HG03045 (cell line): Measurements from ENCODE around the gene OR5H14.
"Not testable (repeated sequence)": the region's sequence is repeated elsewhere in the genome, so short reads cannot be mapped to it uniquely, and the experiment has no call there.

Source experiments
- ATAC-seq: cut with Tn5 transposase; IDR thresholded peaks from one replicate; pipeline ENCODE4 v1.9.1; 2021; ENCODE audit warnings: mild to moderate bottlenecking, moderate library complexity; ENCODE audit not compliant: unreplicated experiment

OR5H14 gene

GRCh38 chr3:98147179-98147578 lies at the start of gene OR5H14:
Gene OR5H14, plus strand, starts transcription at chr3:98147479. Its CDS starts 1,907 bp downstream, at chr3:98149386.
- no peak for ATAC-seq

GRCh38 chr3:98099848-98100247 lies 47.4 kb upstream of the OR5H14 start:
- ATAC-seq, result no peak

- no peak for ATAC-seq
Measured at GRCh38 chr3:98108162-98108561, 39.1 kb upstream of the OR5H14 start.

DNA sequence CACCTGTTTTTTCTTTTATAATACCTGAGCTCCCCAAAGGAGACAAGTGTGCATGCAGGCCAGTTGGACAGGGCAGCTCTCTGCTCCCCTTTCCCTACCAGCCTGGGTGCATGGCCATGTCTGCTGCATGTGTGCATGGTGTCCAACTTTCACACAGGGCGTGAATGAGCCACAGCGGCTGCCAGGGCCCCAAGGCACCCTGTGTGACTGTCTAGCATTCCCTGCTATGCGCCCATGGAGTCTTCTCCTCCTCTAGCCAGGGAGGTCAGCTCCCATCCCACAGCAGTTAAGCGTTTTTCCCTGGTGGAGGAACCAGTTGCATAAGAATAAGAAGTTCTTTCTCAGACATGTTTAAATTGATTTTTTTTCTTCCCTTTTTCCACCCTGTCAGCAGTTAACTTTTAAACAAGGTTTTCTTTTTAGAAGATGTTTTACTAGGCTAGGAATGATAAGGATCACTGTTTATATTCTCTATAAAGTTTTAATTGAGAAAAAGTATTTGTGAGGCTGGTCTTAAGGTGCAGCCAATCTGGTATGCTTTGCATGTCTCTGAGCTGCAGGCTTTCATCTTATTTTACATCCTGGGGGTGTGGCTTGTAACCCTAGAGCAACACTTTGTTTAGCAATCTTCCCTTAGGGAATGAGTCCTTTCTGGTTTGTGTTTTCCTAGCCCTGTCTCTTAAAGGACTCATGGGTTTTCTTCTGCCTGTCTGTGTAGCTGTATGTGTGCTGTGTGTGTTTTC lies 37.3 kb upstream of the OR5H14 start:
- ATAC-seq, result no peak

DNA sequence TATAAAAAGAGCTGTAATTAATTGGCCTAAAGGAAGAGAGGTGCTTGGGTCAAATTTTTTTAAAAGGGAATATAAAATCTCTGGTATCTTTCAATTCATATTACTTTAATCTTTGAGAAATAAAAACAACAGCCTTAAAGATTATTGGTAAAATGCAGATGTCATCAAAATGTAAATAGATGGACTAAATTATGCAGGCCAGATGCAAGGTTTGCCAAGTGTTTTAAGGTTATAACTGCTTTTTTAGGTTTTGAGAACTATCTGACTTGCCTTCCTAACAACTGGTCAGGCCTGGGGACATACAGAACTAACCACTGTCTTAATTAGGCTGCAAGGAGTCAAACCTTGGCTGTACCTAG lies 36.8 kb upstream of the OR5H14 start:
- no peak for ATAC-seq

DNA sequence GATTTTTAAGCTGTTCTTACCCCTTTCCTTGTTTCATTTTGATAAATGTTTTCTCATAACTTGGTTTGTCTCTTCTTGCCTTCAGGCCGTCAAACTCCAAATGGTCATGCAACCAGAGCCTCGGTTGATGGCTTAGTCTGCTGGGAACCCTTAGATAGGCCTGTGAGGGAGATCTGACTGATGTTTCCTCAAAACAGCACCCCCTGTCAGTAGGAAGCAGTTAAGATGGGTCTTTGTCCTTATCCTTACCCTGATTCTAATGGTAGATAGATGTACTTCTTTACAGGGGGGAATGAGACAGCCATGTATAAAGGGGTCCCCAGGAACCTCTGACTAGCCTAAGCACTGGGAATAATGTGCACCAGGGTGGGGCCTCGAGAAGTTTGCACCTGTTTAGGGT lies 33.0 kb upstream of the OR5H14 start:
- ATAC-seq, result no peak

DNA sequence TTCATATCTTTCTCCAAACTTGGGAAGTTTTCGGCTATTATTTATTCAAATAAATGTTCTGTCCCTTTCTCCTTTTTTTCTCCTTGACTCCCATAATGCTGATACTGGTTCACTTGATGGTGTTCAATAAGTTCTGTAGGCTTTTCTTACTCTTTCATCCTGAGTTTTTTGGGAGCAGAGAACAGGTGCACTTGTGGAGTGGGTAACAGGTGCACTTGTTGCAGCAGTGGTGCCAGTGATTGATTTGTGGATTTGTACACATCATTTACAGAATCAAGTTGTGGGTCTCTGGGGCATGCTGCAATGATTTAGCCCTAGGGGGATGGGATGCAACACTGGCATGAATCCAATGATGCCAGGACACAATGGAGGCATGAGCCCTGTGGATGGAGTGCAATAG lies 31.6 kb upstream of the OR5H14 start:
- no peak for ATAC-seq

DNA sequence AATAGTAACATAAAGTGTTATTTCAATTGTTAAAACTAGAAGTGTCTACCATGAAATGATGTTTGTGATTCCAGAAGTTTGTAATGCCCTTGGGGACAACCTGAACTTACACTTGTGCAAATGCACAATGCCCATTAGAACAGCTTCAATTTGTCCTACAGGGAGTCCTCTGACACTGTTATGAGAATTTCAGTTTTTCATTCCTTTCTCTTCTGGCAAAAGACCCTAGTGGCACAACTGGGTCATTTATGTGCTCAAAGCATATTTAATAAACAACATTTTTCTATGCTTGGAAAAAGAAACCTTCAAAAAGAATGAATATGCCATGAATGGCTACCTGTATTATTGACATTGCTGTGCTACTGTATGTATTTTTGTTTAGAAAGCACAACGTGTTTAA lies 16.9 kb upstream of the OR5H14 start, which contains the start of gene OR5H1:
Gene OR5H1 (plus strand): TSS at position 301 of the 400 bp plus-strand sequence. CDS start 1,977 bp downstream, outside the sequence.
- no peak for ATAC-seq

DNA sequence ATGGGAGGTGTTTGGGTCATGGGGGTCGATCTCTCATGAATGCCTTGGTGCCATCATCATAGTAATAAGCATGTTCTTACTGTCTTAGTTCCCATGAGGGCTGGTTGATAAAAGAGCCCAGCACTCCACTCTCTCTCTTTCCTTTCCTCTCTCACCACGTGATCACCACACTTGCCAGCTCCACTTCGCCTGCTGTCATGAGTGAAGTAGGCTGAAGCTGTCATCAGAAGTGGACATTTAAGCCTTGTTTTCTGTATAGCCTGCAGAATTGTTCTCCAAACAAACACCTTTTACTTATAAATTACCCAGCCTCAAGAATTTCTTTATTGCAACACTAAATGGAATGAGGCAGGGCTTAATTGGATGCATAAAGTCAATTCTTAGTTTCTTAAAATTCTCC lies 10.6 kb upstream of the OR5H14 start:
- ATAC-seq, result no peak

GRCh38 chr3:98137826-98138557 lies 9.3 kb upstream of the OR5H14 start:
- not testable (repeated sequence) for ATAC-seq

DNA sequence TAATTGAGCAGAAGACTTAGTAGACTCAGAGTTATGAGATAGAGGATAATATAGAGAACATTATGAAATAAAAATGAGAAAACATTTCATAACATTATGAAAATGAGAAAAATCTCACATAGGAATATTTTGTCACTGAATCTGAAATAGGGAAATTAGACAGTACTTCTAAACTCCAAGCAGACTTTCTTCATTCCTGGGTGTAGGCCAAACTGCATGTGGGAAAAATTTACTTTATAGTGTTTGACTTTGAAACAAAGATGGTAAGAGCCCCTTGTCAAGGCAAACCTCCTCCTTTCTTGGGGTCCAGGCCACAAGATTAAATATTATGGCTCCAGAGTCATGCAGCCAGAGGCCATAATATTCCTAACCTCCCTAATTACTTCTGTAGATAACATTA lies 6.7 kb upstream of the OR5H14 start:
- no peak for ATAC-seq

GRCh38 chr3:98148751-98149150 lies 1.5 kb downstream of the OR5H14 start:
- ATAC-seq, result no peak

GRCh38 chr3:98149456-98149855 lies 2.2 kb downstream of the OR5H14 start:
- not testable (repeated sequence) for ATAC-seq

- no peak for ATAC-seq
Measured at GRCh38 chr3:98151241-98151640, 4.0 kb downstream of the OR5H14 start.

GRCh38 chr3:98166396-98166795 lies 19.1 kb downstream of the OR5H14 start, which contains the start of gene OR5H15:
Gene OR5H15, plus strand, starts transcription at chr3:98166696. Its CDS starts 2,004 bp downstream, at chr3:98168700.
- no peak for ATAC-seq

DNA sequence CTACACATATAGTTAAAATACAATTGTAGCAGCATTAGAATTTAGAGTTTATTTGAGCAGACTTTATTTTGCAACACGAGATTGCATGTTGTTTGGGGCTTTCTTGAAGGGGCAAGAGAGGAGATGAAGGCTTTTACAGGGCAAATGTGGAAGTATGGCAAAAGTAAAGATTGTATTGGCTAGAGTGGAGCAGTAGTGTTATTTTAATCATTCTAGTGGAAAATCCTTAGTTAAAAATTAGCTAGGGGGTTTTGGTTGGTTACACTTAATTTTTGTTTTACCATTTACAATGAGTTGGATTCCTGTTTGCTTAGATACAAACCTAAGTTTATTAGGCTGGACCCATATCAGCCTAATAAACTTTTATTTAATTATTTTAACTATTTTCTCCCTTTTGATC lies 23.8 kb downstream of the OR5H14 start:
- no peak for ATAC-seq

DNA sequence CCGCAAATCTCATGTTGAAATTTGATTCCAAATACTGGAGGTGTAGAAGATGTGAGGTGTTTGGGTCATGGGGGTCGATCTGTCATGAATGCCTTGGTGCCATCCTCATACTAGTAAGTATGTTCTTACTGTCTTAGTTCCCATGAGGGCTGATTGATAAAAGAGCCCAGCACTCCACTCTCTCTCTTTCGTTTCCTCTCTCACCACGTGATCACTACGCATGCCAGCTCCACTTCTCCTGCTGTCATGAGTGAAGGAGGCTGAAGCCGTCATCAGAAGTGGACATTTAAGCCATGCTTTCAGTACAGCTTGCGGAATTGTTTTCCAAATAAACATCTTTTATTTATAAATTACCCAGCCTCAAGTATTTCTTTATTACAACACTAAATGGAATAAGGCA lies 25.3 kb downstream of the OR5H14 start:
- ATAC-seq, result no peak

GRCh38 chr3:98180319-98180890 lies 33.1 kb downstream of the OR5H14 start:
- ATAC-seq, result no peak

DNA sequence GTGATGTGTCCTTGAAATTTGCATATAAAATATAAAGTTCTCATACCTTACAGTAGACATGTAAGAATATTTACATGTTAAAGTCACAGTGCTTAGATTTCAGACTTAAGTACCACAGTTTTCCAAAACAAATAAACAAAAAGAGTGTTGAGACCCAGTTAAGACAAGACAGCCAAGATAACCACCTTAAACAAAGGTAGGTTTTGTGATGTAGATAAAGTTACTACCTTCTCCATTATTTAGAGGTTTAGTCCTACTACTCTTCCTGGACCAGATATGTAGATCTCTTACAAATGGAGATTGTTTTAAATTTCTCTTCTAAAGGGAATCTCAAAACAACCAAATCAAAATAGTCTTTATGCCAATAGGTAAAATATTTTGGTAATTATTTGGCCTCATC lies 34.9 kb downstream of the OR5H14 start:
- no peak for ATAC-seq

DNA sequence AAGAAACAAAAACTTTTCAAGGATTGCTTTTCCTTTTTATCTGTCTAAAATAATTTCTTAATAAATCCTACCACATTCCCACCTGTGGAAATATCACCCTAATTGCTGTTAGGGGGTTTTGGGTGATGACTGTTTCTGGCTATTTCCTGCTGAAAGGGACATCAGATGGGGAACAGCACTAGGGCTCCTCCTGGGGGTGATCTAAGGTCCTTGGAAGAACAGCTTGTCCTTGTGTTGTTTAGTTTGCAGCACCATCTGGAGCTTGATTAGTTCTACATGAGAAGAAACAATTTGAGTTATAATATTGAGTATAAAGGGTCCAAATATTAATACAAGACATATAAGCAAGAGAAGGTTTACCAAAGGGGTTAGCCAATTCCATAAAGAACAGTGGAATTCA lies 37.9 kb downstream of the OR5H14 start:
- ATAC-seq, result no peak

DNA sequence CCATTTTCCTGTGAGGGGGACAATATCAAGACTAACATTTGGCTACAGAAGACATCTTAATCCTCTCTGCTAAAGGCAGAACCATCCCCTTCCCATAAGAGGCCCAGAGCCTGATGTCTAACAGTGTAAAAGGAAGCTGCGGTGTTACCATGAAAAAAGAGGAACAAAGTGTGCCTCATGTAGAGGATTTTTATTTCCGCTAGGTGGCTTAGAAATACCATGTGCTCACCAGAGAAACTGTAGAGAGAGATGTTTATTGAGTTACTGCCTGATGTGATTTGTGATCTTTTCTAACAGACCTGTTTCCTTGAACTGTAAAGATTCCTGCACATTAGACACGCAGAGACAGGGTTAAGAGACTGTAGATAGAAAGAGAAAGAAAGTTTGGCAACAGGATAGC lies 41.3 kb downstream of the OR5H14 start:
- no peak for ATAC-seq

DNA sequence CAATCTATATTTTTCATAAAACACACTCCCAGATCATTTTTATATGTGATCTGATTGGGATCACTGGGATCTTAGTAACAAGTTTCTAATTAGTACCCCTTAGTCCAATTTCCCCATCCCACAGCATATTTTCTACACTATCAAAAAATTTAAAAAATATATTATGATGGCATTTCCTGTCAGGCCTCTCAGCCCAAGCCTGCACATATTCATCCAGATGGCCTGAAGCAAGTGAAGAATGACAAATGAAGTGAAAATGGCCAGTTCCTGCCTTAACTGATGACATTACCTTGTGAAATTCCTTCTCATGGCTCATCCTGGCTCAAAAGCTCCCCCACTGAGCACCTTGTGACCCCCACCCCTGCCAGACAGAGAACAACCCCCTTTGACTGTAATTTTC lies 43.6 kb downstream of the OR5H14 start:
- ATAC-seq, result not testable (repeated sequence)
